Left forelimb (tissue), 1 donor: ENCODE data around the gene SNF8.
A peak's percentile ranks its signal among the peaks of the same experiment; 100 is the strongest.
"Not testable (repeated sequence)": the region's sequence is repeated elsewhere in the genome, so short reads cannot be mapped to it uniquely, and the experiment has no call there.

ENCODE experiments used
- DNase-seq: peaks from one replicate; pipeline ENCODE4 v3.0.0-alpha.2; 2018; ENCODE audit warnings: low spot score

Gene SNF8

GRCh38 chr17:48944515-48945260 is at the start of gene SNF8:
TSS of gene SNF8 (minus strand) at chr17:48944842. CDS start at chr17:48944734, 108 bp downstream.
- peak; percentile 97 for DNase-seq

GRCh38 chr17:48993951-48994350 is 49.3 kb upstream of the SNF8 start:
- DNase-seq = no peak

GRCh38 chr17:48993305-48993704 is 48.7 kb upstream of the SNF8 start:
- DNase-seq = no peak

- no peak for DNase-seq
These were observed 47.8 kb upstream of the SNF8 start for GRCh38 chr17:48992444-48992843.

- no peak for DNase-seq
These were observed 46.3 kb upstream of the SNF8 start for GRCh38 chr17:48990882-48991357.

GRCh38 chr17:48989100-48989499 is 44.5 kb upstream of the SNF8 start:
- no peak for DNase-seq

- DNase-seq = no peak
These were observed 41.0 kb upstream of the SNF8 start for GRCh38 chr17:48985436-48986245.

- no peak for DNase-seq
These were observed 37.4 kb upstream of the SNF8 start for GRCh38 chr17:48981927-48982539.

- DNase-seq = no peak
These were observed 29.2 kb upstream of the SNF8 start for GRCh38 chr17:48973806-48974205.

- DNase-seq = no peak
These were observed 28.1 kb upstream of the SNF8 start for GRCh38 chr17:48972749-48973097.

- no peak for DNase-seq
These were observed 26.4 kb upstream of the SNF8 start for GRCh38 chr17:48970865-48971687.

GRCh38 chr17:48970224-48970623 is 25.6 kb upstream of the SNF8 start:
- DNase-seq = no peak

GRCh38 chr17:48961516-48962233 is 17.0 kb upstream of the SNF8 start:
- no peak for DNase-seq

- DNase-seq = no peak
These were observed 16.3 kb upstream of the SNF8 start for GRCh38 chr17:48960834-48961515.

- DNase-seq = no peak
These were observed 9.7 kb upstream of the SNF8 start for GRCh38 chr17:48954300-48954755.

- DNase-seq = no peak
These were observed 8.3 kb upstream of the SNF8 start for GRCh38 chr17:48952904-48953303.

GRCh38 chr17:48951572-48951971 is 6.9 kb upstream of the SNF8 start:
- no peak for DNase-seq

- not testable (repeated sequence) for DNase-seq
These were observed 614 bp upstream of the SNF8 start for GRCh38 chr17:48945261-48945651.

- DNase-seq = no peak
These were observed 11.6 kb downstream of the SNF8 start for GRCh38 chr17:48933035-48933434.

- DNase-seq = no peak
These were observed 14.2 kb downstream of the SNF8 start for GRCh38 chr17:48930435-48930873.

- DNase-seq = no peak
These were observed 14.9 kb downstream of the SNF8 start for GRCh38 chr17:48929812-48930165.
